Measurements from ENCODE around the gene LBX1. TPM values are rescaled to one million over a fixed set of nuclear protein-coding genes. Genes with fewer than 3 reads are reported as not detected.

The LBX1 gene
- total RNA-seq, 2 experiments from 2014 or later, result not detected

- no peaks in the 10 kb centered on the region for H3K79me2 ChIP-seq (ENCODE audit: insufficient read depth, low read depth, low read length)
- TF ChIP-seq EZH2phosphoT487 (IDR thresholded peaks at IDR 0.05; ENCODE audit: borderline replicate concordance, low read depth, low read length), result no peak
- TF ChIP-seq CTCF (conservative IDR thresholded peaks at IDR 0.05; ENCODE audit: low read length), result peak; percentile 82
- no peak overlapping the region for H3K4me3 ChIP-seq (ENCODE audit: low read depth, low read length, poor library complexity, severe bottlenecking)
- no TSS peak for BruUV-seq (replicated peaks)
- intact Hi-C loops (cut with micrococcal nuclease; ENCODE audit: unreplicated experiment), result no loop called here
- no peaks in the 10 kb centered on the region for H3K4me1 ChIP-seq (ENCODE audit: insufficient read depth, low read length, poor library complexity, severe bottlenecking)
- H3K4me2 ChIP-seq (ENCODE audit: low read length), result no peak overlapping the region
- no peaks in the 10 kb centered on the region for H4K20me1 ChIP-seq (ENCODE audit: insufficient read depth, low read length)
- no peak overlapping the region for H3K27ac ChIP-seq (ENCODE audit: low read depth, low read length, poor library complexity, severe bottlenecking)
- H3K9me3 ChIP-seq (ENCODE audit: low read length), result no peaks in the 10 kb centered on the region
- H3K9me2 ChIP-seq (ENCODE audit: insufficient read depth, low read length), result no peaks in the 10 kb centered on the region
- H2AFZ ChIP-seq (ENCODE audit: low read length), result no peak overlapping the region
- H3K36me3 ChIP-seq (ENCODE audit: insufficient read depth, low read length), result no peaks in the 10 kb centered on the region
- POLR2A ChIA-PET, result no interaction called here
- DNase-seq (ENCODE audit: low spot score), result peak; percentile 11
- CTCF ChIA-PET (ENCODE audit: unreplicated experiment), result no interaction called here
These were observed 9.5 kb upstream of the LBX1 start for GRCh38 chr10:101238732-101239105.

GRCh38 chr10:101237982-101238731 is 8.9 kb upstream of the LBX1 start:
- POLR2A ChIA-PET, result no interaction called here
- Histone ChIP-seq H2AFZ (ENCODE audit: low read length) (no peak overlapping the region), H3K4me1 (ENCODE audit: insufficient read depth, low read length, poor library complexity, severe bottlenecking) (no peaks in the 10 kb centered on the region), H3K9me3 (ENCODE audit: low read length) (no peaks in the 10 kb centered on the region), H3K79me2 (ENCODE audit: insufficient read depth, low read depth, low read length) (no peaks in the 10 kb centered on the region), H3K4me2 (ENCODE audit: low read length) (no peak overlapping the region), H4K20me1 (ENCODE audit: insufficient read depth, low read length) (no peaks in the 10 kb centered on the region), H3K4me3 (ENCODE audit: low read depth, low read length, poor library complexity, severe bottlenecking) (no peak overlapping the region), H3K9me2 (ENCODE audit: insufficient read depth, low read length) (no peaks in the 10 kb centered on the region), H3K27ac (ENCODE audit: low read depth, low read length, poor library complexity, severe bottlenecking) (no peak overlapping the region), H3K36me3 (ENCODE audit: insufficient read depth, low read length) (no peaks in the 10 kb centered on the region)
- TF ChIP-seq CTCF (conservative IDR thresholded peaks at IDR 0.05; ENCODE audit: low read length) (no peak), EZH2phosphoT487 (IDR thresholded peaks at IDR 0.05; ENCODE audit: borderline replicate concordance, low read depth, low read length) (no peak)
- CTCF ChIA-PET (ENCODE audit: unreplicated experiment), result interaction anchor here (0.6 kb wide), 1 partner anchor 19 kb away, joined by 5 read pairs; no protein-coding TSS in a partner anchor
- intact Hi-C loops (cut with micrococcal nuclease; ENCODE audit: unreplicated experiment), result no loop called here
- no TSS peak for BruUV-seq (replicated peaks)
- no peak for DNase-seq (ENCODE audit: low spot score)

Measured in OCI-LY7 (cell line).